IgD-negative memory B cell (primary cell): ENCODE data around the gene RD3L. TPM values are rescaled to one million over a fixed set of nuclear protein-coding genes. Genes with fewer than 3 reads are reported as not detected.

Experiments used
- H3K27ac Mint-ChIP-seq, 3 donors: one replicate each; pipeline ENCODE4 v1.8.0; 2020 to 2022; ENCODE audit warnings: mild to moderate bottlenecking in 3 of 3, mixed read lengths in 3 of 3, moderate library complexity in 1 of 3
- H3K27me3 Mint-ChIP-seq: one replicate; pipeline ENCODE4 v1.8.0; 2021; ENCODE audit warnings: mixed read lengths
- H3K36me3 Mint-ChIP-seq: one replicate; pipeline ENCODE4 v1.8.0; 2020; ENCODE audit warnings: mild to moderate bottlenecking, mixed read lengths
- H3K4me1 Mint-ChIP-seq, 3 donors: one replicate each; pipeline ENCODE4 v1.8.0; 2020 to 2022; ENCODE audit warnings: mixed read lengths in 3 of 3, mild to moderate bottlenecking in 1 of 3
- H3K4me3 Mint-ChIP-seq, 4 donors: one replicate each; pipeline ENCODE4 v1.8.0; 2020 to 2022; ENCODE audit warnings: mild to moderate bottlenecking in 4 of 4, mixed read lengths in 4 of 4, moderate library complexity in 3 of 4
- H3K9me3 Mint-ChIP-seq, 3 donors: one replicate each; pipeline ENCODE4 v1.8.0; 2020 to 2021; ENCODE audit warnings: mixed read lengths in 3 of 3, mild to moderate bottlenecking in 1 of 3
- polyA plus RNA-seq: library from polyadenylated mRNA; unstranded; fragments of 300-500 nt; fragmentation: Illumina TruSeq; gene quantifications from one replicate; pipeline ENCODE4 v1.2.3, GENCODE V29; 2021

Gene RD3L
- polyA plus RNA-seq, 1 donor from 2014 or later = not detected

- Mint-ChIP-seq H3K4me3 (no peak overlapping the region), H3K9me3 (no peaks in the 10 kb centered on the region), H3K27ac (no peak overlapping the region)
Measured at GRCh38 chr14:103892247-103892646, 50.1 kb downstream of the RD3L start.

GRCh38 chr14:103891667-103892215, 50.6 kb downstream of the RD3L start:
- Mint-ChIP-seq H3K27me3 (no peaks in the 10 kb centered on the region), H3K36me3 (no peaks in the 10 kb centered on the region), H3K4me3 (no peak overlapping the region), H3K27ac (no peak overlapping the region), H3K9me3 (no peaks in the 10 kb centered on the region), H3K4me1 (no peaks in the 10 kb centered on the region)

More at GRCh38 chr14:103892247-103892646, 50.1 kb downstream of the RD3L start:
- Mint-ChIP-seq H3K4me1 (no peaks in the 10 kb centered on the region), H3K27me3 (no peaks in the 10 kb centered on the region), H3K36me3 (no peaks in the 10 kb centered on the region)

DNA sequence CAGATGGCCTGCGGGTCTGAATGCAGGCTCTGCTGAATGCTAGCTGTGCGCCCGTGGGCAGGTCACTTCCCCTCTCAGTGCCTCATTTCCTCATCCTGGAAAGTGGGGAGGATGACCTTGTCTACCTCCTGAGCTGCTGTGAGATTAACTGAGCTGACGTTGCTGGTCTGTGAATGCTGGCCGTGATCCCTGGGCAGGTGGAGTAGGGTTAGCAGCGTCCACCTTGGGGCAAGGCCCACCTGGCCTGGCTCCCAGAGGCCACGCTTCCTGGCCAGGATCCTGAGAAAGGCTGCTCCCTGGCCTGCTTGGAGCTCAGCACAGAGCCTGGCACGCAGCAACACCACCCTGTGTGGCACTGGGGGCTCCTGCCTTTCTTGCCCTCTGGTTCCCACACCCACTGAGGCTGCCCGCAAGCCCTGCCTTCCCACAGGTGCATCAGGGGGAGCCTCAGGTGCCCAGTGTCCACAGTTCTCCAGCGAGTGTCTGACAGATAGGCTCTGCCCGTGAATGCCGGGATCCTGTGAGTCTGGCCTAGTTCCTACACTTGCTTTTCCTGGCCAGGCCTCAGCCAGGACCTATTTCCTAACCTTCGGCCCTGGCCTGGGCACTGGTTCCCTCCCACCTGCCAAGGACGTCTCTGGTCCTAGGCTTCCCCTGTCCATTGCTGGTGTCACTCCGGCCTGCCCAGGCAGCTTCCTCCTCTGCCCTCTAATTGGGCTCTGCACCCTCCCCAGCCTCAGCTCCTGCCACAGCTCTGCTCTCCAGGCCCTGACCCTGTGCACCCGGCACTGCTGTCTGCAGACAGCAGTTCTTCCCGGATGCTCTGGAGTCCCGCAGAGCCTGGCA, 51.3 kb downstream of the RD3L start:
- Mint-ChIP-seq H3K9me3 (no peaks in the 10 kb centered on the region), H3K27ac (no peak overlapping the region), H3K4me1 (no peaks in the 10 kb centered on the region), H3K27me3 (no peaks in the 10 kb centered on the region), H3K4me3 (no peak overlapping the region), H3K36me3 (no peaks in the 10 kb centered on the region)

Other genes starting within 250 kb of the RD3L start
- 5.7 TPM for gene XRCC3, start 227.1 kb downstream of the RD3L start, polyA plus RNA-seq
- 10.3 TPM for gene ZFYVE21, start 226.7 kb downstream of the RD3L start, polyA plus RNA-seq
- gene PPP1R13B, start 95.0 kb downstream of the RD3L start, polyA plus RNA-seq = 1.8 TPM
- 2.0 TPM for gene TDRD9, start 14.1 kb downstream of the RD3L start, polyA plus RNA-seq
- not detected for gene ASPG, start 143.2 kb upstream of the RD3L start, polyA plus RNA-seq
- gene KIF26A, start 196.1 kb upstream of the RD3L start, polyA plus RNA-seq = not detected